ENCODE results near the gene ARHGAP1.
"Not testable (repeated sequence)": the region's sequence is repeated elsewhere in the genome, so short reads cannot be mapped to it uniquely, and the experiment has no call there.

Gene ARHGAP1

GRCh38 chr11:46722566-46723358 is 22.3 kb upstream of the ARHGAP1 start:
- no peak for DNase-seq

DNA sequence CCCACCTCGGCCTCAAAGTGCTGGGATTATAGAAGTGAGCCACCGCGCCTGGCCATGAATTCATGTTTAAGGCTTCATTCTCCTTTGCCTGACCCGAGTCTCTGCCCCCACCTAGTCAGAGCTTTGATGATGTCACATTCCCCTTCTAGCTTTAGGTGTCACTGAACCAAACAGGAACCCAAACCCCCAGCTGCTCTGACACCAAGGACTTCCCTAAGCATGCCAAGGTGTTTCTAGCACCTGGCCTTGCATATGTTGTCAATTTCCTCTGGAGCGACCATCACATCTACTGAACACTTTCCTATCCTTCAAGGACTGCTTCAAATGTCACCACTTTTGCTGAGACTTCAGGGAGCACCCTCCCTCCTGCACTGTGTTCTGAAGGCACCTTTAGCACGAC is 20.9 kb upstream of the ARHGAP1 start:
- no peak for DNase-seq

- DNase-seq, result no peak
These were observed 19.3 kb upstream of the ARHGAP1 start for GRCh38 chr11:46719543-46720218.

- DNase-seq, result no peak
These were observed 18.7 kb upstream of the ARHGAP1 start, which contains the start of gene F2 for GRCh38 chr11:46719048-46719542. F2 (plus strand) TSS chr11:46719213; CDS start chr11:46719236, 23 bp downstream.

GRCh38 chr11:46718155-46719019 is 18.0 kb upstream of the ARHGAP1 start:
- DNase-seq, result peak; percentile 82

DNA sequence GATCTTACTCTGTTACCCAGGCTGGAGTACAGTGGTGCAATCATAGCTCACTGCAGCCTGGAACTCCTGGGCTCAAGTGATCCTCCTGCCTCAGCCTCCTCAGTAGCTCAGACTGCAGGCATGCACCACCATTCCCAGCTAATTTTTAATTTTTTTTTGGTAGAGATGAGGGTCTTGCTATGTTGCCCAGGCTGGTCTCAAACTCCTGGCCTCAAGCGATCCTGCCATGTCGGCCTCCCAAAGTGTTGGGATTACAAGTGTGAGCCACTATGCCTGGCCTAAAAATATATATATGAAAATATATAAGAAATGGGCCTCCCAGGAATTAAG is 17.4 kb upstream of the ARHGAP1 start:
- not testable (repeated sequence) for DNase-seq

GRCh38 chr11:46712874-46713576 is 12.6 kb upstream of the ARHGAP1 start:
- DNase-seq, result no peak

DNA sequence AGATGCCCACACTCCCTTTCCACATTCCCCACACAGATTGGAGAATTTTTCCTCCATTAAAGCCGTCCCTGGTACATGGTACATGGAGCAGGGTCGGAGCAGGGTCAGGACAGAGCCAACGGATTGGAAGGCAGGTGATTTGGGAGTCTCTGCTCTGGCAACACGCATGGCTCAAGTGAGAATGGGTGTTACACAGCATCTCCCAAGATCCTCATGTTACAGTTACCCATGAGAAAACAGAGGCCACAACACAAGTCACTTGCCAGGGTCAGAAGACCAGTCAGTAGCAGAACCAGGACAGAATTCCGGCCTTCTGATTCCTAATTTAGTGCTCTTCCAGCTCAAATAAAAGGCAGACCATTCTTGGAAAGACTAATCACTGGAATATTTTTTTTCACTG is 10.9 kb upstream of the ARHGAP1 start:
- DNase-seq, result no peak

DNA sequence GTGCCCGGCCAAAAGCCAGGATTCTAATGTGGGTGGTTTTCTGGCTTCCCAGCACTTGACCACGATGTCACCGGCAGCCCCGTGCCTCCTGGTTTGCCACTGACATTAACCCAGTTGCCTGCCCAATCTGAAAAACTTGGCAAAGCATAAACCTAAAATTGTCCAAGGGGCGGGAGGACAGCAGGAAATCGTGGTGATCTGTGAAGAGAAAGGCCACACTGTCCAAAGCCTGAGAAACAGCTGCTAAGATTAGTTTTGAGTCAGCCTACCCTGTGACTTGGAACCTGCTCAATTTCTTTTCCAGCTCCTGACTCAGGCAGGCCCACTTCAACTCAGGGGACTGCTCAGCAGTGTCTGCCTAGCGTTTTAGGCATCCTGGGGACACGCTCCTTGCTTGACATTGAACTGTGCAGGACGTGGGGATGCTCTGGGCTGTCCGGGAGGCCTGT is 10.4 kb upstream of the ARHGAP1 start:
- DNase-seq, result no peak

- DNase-seq, result not testable (repeated sequence)
These were observed 8.9 kb upstream of the ARHGAP1 start for GRCh38 chr11:46709351-46709750.

GRCh38 chr11:46706886-46707285 is 6.5 kb upstream of the ARHGAP1 start:
- no peak for DNase-seq

- no peak for DNase-seq
These were observed 4.8 kb upstream of the ARHGAP1 start for GRCh38 chr11:46705070-46705688.

GRCh38 chr11:46701078-46701654 is 747 bp upstream of the ARHGAP1 start:
- DNase-seq, result no peak

DNA sequence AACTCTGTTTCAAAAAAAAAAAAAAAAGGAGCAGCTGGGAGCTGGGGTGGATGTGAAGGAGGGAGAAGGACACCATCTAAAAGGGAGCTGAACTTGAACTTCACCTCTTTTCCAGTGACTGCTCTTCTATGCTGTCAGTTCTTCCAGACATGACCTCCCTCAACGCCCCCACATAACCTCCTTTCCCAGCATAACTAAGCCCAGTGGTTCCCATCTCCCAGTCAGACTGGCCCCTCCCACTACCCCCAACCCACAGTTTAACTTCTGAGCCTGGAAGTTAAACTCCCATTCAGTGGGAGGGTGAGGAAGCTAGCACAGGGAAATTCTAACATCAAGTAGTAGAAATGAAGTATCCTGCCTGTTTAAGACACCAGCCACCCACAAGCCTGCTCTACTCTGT is 1.8 kb downstream of the ARHGAP1 start:
- no peak for DNase-seq

- DNase-seq, result no peak
These were observed 2.7 kb downstream of the ARHGAP1 start for GRCh38 chr11:46697723-46698122.

- DNase-seq, result no peak
These were observed 3.1 kb downstream of the ARHGAP1 start for GRCh38 chr11:46697303-46697702.

GRCh38 chr11:46696212-46696558 is 4.2 kb downstream of the ARHGAP1 start:
- DNase-seq, result no peak

- no peak for DNase-seq
These were observed 4.8 kb downstream of the ARHGAP1 start for GRCh38 chr11:46695345-46696211.

GRCh38 chr11:46694607-46695006 is 5.8 kb downstream of the ARHGAP1 start:
- no peak for DNase-seq

GRCh38 chr11:46694072-46694471 is 6.3 kb downstream of the ARHGAP1 start:
- no peak for DNase-seq

- DNase-seq, result no peak
These were observed 6.8 kb downstream of the ARHGAP1 start for GRCh38 chr11:46693597-46694012.

All from NCI-H774 (cell line).